ENCODE measurements around the gene SLC8A1.
A peak's percentile ranks its signal among the peaks of the same experiment; 100 is the strongest.

Gene SLC8A1

GRCh38 chr2:40348038-40348437, 103.9 kb downstream of the SLC8A1 start:
- DNase-seq = no peak

DNA sequence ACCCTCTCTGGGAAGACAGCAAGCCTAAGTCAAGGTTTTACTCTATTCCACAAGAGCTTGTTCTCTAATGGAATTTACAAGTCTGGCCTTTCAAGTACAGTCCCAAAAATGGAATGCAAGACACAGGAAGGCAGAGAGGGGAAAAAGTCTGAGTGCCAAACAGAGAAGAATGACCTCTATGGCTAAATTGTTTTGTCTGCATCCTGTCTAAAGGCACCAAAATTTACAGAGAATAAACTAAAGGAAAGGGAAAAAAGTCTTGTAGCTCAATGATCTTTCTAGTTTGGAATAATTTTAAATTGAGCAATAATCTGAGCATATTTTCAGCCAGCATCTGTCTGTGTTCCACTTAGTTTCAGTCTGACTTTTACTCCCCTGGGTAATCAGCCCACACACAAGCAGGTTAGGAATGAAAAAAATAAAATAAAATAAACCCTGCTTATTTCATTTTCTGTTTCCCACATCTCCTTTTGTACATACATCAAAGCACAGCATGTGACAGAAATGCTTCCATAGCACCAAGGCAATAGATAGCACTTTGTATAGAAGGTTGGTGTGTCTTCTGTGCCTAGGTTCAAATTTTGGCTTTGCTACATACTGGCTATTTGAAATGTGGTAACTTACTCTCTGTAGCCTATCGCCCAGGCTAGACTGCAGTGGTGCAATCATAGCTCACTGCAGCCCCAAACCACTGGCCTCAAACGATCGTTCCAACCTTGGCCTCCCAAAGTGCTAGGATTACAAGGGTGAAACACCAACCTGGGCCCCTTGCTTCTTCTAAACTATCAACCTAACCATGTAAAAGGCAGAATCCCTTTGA, 105.1 kb downstream of the SLC8A1 start:
- DNase-seq = no peak

- no peak for DNase-seq
Observed at GRCh38 chr2:40344364-40344763, 107.5 kb downstream of the SLC8A1 start.

DNA sequence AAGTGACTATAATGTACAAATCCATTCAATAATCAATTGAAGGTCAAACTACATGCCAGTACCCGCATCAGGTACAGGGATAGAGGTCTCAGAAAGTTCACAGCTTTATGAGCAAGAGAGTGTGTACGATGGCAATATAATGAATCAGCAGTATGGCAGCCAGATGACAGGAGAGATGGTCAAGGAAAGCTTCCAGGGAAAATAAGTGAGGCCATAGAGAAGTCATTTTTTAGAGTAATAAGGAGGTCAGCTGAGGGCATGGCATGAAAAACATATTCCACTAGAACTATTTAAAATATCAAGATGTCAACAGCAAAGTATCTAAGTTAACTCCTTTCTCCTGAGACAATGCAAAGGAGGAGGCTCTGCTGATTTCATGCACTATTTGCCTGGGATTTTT, 108.0 kb downstream of the SLC8A1 start:
- DNase-seq = no peak

DNA sequence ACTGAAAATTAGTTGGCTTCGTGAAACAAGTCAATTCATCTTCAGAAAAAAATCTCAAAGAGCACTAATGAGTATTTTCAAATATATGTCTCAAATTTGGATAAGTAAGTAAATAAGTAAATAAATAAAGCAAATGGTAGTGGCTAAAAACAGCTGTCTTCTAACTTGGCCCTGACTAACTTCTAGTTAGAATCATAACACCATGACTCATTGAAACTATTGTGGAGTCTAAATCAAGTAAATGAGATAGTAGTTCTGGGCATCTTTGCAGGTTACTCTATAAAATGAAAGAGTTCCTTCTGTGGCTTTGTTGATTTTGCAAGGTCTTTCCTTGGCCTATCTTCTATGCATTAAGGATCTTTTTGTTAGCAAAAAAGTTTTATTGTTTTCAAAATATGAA, 110.7 kb downstream of the SLC8A1 start:
- DNase-seq = no peak

DNA sequence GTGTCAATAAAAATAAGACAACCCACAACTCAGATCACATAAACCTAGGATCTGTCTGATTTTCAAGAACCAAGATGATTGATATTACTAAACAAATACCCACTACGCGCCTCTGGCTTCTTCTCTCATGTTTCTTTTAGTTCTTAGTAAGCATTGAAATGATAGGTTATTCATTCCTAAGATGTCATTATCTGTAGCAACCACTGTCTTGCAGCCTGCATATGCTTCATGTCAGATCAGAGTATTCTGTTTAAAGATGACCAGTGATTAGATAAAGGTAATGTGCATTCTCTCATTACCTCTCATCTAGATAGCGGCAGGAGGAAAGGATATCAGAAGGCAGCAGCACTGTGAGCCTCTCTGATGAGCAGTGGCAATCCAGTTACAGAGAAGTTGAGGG, 112.9 kb downstream of the SLC8A1 start:
- DNase-seq = no peak

DNA sequence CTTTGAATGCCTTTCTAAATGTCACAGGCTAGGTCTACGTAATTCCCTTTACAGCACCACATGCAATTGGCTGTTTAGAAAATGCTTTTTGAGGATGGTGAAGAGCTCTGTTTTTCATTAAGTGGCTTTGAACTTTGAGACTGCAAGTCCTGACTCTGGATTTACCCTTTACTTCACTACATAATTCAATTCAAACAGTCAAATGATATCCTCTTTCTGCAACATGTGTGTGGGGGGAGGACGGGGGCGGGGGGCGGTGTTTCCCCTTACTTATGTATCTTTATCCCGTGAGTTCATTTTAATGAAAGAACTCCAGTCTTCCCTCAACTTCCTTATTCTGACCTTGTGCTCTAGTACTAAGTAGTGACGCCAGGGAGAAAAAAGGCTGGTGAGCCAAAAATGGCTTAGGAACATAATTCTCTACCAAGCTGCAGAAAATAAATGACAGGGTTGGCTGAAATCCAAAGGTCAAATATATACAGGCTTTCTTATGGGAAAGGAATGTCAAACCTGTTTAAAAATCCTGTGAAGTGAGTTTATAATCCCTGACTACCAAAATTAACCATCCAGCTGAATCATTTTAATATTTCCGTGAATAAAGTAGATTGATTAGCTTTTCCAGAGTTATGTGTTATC, 119.6 kb downstream of the SLC8A1 start:
- no peak for DNase-seq

- no peak for DNase-seq
Observed at GRCh38 chr2:40330096-40330495, 121.8 kb downstream of the SLC8A1 start.

DNA sequence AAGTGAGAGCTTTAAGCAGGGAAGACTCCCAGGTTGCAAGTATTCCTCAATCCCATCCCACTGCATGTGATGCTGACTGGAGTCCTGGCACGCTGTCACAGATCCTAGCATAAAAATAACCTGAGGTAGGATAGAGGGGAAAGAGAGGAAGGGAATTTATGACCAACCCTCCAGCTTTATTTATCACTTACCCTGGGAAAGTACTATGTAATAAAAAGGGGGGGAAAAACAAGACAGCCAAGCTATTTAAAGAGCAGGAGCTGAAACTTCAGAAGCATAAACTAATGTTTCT, 122.2 kb downstream of the SLC8A1 start:
- no peak for DNase-seq

- no peak for DNase-seq
Observed at GRCh38 chr2:40325116-40325515, 126.8 kb downstream of the SLC8A1 start.

GRCh38 chr2:40324656-40325055, 127.2 kb downstream of the SLC8A1 start:
- DNase-seq = no peak

DNA sequence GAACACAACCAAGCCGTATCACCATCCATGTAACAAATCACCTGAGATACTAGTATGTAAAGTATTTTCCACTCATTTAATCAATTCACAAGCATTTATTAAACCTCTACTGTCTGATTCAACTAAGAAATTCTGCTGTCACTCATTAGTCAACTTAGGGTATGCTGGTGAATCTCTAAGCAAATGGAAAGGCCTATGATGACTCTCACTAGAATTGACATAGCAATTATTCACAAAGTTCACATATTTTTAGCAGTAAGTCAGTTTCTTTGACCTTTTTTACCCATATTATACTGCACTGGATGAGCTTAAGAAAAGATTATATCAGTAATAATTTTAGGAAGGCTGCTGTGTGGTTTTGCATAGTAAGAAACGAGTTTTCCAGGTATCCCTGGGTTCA, 130.1 kb downstream of the SLC8A1 start:
- DNase-seq = no peak

GRCh38 chr2:40321016-40321623, 130.8 kb downstream of the SLC8A1 start:
- no peak for DNase-seq

GRCh38 chr2:40318921-40319320, 133.0 kb downstream of the SLC8A1 start:
- no peak for DNase-seq

GRCh38 chr2:40317761-40318160, 134.1 kb downstream of the SLC8A1 start:
- no peak for DNase-seq

- DNase-seq = no peak
Observed at GRCh38 chr2:40317046-40317445, 134.8 kb downstream of the SLC8A1 start.

DNA sequence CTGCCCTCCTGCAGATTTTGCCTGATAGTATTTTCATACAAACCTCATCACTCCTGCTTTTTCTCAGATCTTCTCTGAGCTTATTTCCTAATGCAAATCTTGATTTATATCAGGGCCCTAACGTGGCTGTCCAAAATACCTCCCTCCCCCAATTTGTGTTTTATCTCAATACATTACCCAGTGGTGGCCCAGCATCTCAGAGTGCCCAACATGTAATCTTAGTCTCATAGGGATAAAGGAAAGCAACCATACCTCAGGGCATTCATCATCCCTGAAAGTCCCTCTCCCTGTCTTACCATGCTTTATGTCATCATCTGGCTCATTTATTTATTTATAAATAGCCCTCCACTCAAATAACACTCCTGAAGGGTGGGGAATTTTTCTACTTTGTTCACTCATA, 135.3 kb downstream of the SLC8A1 start:
- no peak for DNase-seq

DNA sequence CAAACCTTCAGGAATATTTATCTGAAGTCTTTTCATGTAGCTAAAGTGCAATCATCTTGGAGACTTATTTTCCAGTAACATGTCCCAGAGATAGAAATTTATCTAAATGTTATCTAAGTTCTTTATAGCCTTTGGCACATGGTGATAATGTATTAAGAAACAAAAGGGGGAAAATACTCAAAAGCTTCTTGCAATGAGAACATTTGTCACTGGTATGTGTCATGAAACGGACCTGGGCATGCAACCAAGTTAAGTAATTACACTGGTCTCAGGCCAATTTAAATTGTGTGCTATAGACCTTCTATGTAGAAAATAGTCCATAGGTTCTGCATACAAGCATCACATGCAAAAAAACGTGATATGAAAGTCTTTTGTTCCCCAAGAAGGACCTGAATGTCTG, 136.2 kb downstream of the SLC8A1 start:
- peak; percentile 21 for DNase-seq

GRCh38 chr2:40311026-40311425, 140.9 kb downstream of the SLC8A1 start:
- no peak for DNase-seq

- DNase-seq = no peak
Observed at GRCh38 chr2:40310303-40310702, 141.6 kb downstream of the SLC8A1 start.

GRCh38 chr2:40304340-40304739, 147.6 kb downstream of the SLC8A1 start:
- DNase-seq = no peak

DNA sequence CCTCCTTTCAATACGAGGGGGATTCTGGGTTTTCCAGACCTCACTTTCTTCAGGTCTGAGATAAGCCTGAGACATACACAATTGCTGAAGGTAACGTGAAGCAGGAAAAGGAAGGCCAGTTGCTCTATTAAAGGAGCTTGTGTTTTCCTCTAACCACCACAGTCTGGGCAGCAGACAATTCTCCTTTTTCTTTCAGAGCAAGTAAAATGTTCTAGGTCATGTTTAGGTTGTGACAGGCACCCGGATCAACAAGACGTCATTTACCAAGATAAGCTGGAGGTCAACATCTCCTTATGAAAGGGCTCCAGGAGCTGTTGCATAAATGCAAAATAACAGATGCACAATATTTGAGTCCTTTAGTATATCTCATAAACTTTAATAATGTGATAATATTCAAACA, 148.1 kb downstream of the SLC8A1 start:
- no peak for DNase-seq

DNA sequence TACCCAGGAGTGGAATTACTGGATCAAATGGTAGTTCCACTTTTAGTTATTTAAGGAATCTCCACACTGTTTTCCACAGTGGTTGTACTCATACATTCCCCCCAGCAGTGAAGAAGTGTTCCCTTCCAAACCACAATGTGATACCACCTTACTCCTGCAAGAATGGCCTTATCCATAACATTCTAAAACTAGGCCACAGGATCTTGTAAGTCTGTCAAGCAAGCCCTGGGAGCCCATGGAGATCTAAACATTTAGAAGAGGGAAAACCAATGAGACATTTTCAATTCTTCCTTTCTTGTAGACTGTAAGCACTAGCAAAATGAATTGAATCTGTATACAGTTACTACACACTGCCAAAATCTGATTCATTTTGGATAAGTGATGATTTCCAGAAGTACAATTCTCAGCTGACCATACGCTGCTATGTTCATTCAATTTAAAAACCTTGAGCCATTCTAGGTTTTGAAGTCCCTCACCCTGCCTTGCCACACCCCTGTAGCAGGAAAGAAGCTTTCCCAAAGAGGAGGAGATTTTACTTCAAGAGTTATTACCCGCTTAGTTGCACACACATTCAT, 149.1 kb downstream of the SLC8A1 start:
- DNase-seq = no peak

DNA sequence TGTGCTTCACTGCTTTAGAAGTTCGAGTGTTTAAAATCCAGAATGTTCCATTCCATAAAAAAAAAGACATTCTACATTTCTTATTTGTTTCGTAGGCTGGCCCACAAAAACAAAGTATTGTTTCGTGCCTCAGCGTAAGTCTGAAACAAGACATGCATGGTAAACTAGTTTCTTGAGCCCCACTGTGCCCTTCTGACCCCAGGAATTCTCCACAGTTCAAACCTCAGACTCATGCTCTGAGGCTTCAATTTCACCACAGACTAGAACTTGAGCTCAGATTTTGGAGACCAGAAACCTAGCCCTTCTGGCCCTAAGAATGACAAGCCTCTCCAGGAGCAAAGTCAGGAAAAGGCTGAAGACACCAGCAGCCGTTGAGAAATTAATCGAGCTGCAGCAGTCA, 151.5 kb downstream of the SLC8A1 start:
- no peak for DNase-seq

Measured in NCI-H2081 treated with DMSO at 0.1 percent for 48 hours (cell line).